ENCODE measurements around the gene PPARG.

- no peak for TF ChIP-seq POLR2AphosphoS5 (IDR thresholded peaks at IDR 0.05; ENCODE audit: low read depth, low read length)
- TF ChIP-seq TAF1 (IDR thresholded peaks at IDR 0.05; ENCODE audit: borderline replicate concordance, low read depth, low read length), result no peak
- no peak for TF ChIP-seq POLR2A (IDR thresholded peaks at IDR 0.05; ENCODE audit: low read depth, low read length)
These were observed 12.2 kb downstream of the PPARG start for GRCh38 chr3:12301031-12301430.
